Thyroid gland (tissue), 4 donors: ENCODE data around the gene CTSL. TPM values are rescaled to one million over a fixed set of nuclear protein-coding genes. Genes with fewer than 3 reads are reported as not detected.
A peak's percentile ranks its signal among the peaks of the same experiment; 100 is the strongest.

Experiments used
- DNase-seq, 2 donors: peaks; one replicate each; pipeline ENCODE4 v3.0.0-alpha.2; 2019
- H3K27ac ChIP-seq, 3 donors: fragments of 200-600 bp; sonication (generic); 1 replicate in 2 of 3; 2 replicates in 1 of 3; pipeline ENCODE4 v1.5.1; 2016 to 2019; ENCODE audit warnings: mild to moderate bottlenecking in 1 of 3, moderate library complexity in 1 of 3
- H3K27me3 ChIP-seq: fragments of 200-600 bp; sonication (generic); one replicate; pipeline ENCODE4 v1.5.1; 2019
- H3K36me3 ChIP-seq, 2 donors: fragments of 200-600 bp; sonication (generic); one replicate each; pipeline ENCODE4 v1.5.1; 2016 to 2019
- H3K4me1 ChIP-seq, 2 donors: fragments of 200-600 bp; sonication (generic); one replicate each; pipeline ENCODE4 v1.5.1; 2017 to 2019
- H3K4me3 ChIP-seq, 3 donors: fragments of 200-600 bp; sonication (generic); replicated peaks in 1 of 3; 1 replicate in 2 of 3; 2 replicates in 1 of 3; pipeline ENCODE4 v1.5.1; 2016; ENCODE audit warnings: mild to moderate bottlenecking in 1 of 3
- H3K9me3 ChIP-seq: fragments of 200-600 bp; sonication (generic); one replicate; pipeline ENCODE4 v1.5.1; 2017
- CTCF ChIP-seq, 6 experiments: fragments of 200-600 bp in 3 of 6; fragments of 450-650 bp in 3 of 6; sonication (generic) in 3 of 6; IDR thresholded peaks; one replicate each; pipeline ENCODE4 v1.5.1; 2016 to 2019; ENCODE audit warnings: antibody characterized with exemption in 6 of 6, mild to moderate bottlenecking in 2 of 6, inconsistent platforms in 1 of 6, moderate library complexity in 1 of 6
- POLR2A ChIP-seq, 2 donors: fragments of 450-650 bp; IDR thresholded peaks; one replicate each; pipeline ENCODE4 v1.6.1; 2017; ENCODE audit warnings: antibody characterized with exemption in 2 of 2, mild to moderate bottlenecking in 2 of 2, moderate library complexity in 1 of 2
- WGBS, 2 donors: methylation state at CpG; one replicate each; pipeline ENCODE4 v1.1.5; 2017; 5-methylcytosine and 5-hydroxymethylcytosine counted together
- intact Hi-C: fragments of 100-400 bp; cut with DNase I; formaldehyde crosslinking; loops from one replicate; pipeline ENCODE4 v1.15.1; 2023
- total RNA-seq, 4 donors: library from RNA; depleted of rRNA; stranded (reverse); fragments of >200 nt; gene quantifications; one replicate each; pipeline ENCODE4 v1.2.3, GENCODE V29; 2016

Gene CTSL
- total RNA-seq, 4 donors from 2014 or later = 62.0 to 172 (median 112) TPM

- Histone ChIP-seq H3K27me3 (no peaks in the 10 kb centered on the region), H3K9me3 (no peaks in the 10 kb centered on the region), H3K36me3 (no peaks in the 10 kb centered on the region), H3K4me3 (no peak overlapping the region), H3K27ac (no peak overlapping the region), H3K4me1 (no peaks in the 10 kb centered on the region)
- TF ChIP-seq CTCF (IDR thresholded peaks at IDR 0.05) = no peak
- no peak for TF ChIP-seq POLR2A (IDR thresholded peaks at IDR 0.05)
- intact Hi-C loops = no loop called here
- WGBS, 2 donors = 96% methylated on average over 2 of the region's 2 CpGs
- DNase-seq = no peak
Observed at GRCh38 chr9:87720173-87720572, 5.7 kb upstream of the CTSL start.

GRCh38 chr9:87722393-87723088, 3.4 kb upstream of the CTSL start:
- H3K9me3 ChIP-seq = no peaks in the 10 kb centered on the region
- no peak for TF ChIP-seq CTCF (IDR thresholded peaks at IDR 0.05)
- TF ChIP-seq POLR2A (IDR thresholded peaks at IDR 0.05) = no peak
- peaks cover 11 to 16% of the 10 kb centered on the region in 2 donors for H3K4me1 ChIP-seq
- no peak for DNase-seq
- 91 to 94% methylated on average over 5 of the region's 5 CpGs for WGBS, 2 donors
- H3K27ac ChIP-seq = no peak overlapping the region
- no peak overlapping the region for H3K4me3 ChIP-seq
- H3K36me3 ChIP-seq = peaks cover 0 to 1% of the 10 kb centered on the region in 2 donors
- intact Hi-C loops = no loop called here
- H3K27me3 ChIP-seq = no peaks in the 10 kb centered on the region

GRCh38 chr9:87725356-87725899, 491 bp upstream of the CTSL start:
- WGBS, 2 donors = 6% methylated on average over 15 to 21 of the region's 25 CpGs
- intact Hi-C loops = no loop called here
- Histone ChIP-seq H3K27me3 (no peaks in the 10 kb centered on the region), H3K36me3 (peaks cover 10 to 15% of the 10 kb centered on the region in 2 donors), H3K4me3 (peak overlapping the region in 2 of 3 donors; percentile 58 to 72), H3K9me3 (no peaks in the 10 kb centered on the region), H3K27ac (peak overlapping the region; percentile 86 to 96 (median 93)), H3K4me1 (peaks cover 12 to 16% of the 10 kb centered on the region in 2 donors)
- TF ChIP-seq POLR2A (IDR thresholded peaks at IDR 0.05) (peak in 1 of 2 donors; percentile 0), CTCF (IDR thresholded peaks at IDR 0.05) (no peak)
- DNase-seq = peak in 1 of 2 donors; percentile 7

GRCh38 chr9:87729246-87729645, 3.3 kb downstream of the CTSL start:
- peaks cover 15 to 29% of the 10 kb centered on the region in 2 donors for H3K36me3 ChIP-seq
- 89 to 92% methylated on average over 2 of the region's 2 CpGs for WGBS, 2 donors

More at GRCh38 chr9:87729246-87729645, 3.3 kb downstream of the CTSL start:
- Histone ChIP-seq H3K4me3 (no peak overlapping the region), H3K27me3 (no peaks in the 10 kb centered on the region), H3K9me3 (no peaks in the 10 kb centered on the region), H3K4me1 (peaks cover 12 to 16% of the 10 kb centered on the region in 2 donors), H3K27ac (no peak overlapping the region)
- intact Hi-C loops = no loop called here
- no peak for TF ChIP-seq CTCF (IDR thresholded peaks at IDR 0.05)
- TF ChIP-seq POLR2A (IDR thresholded peaks at IDR 0.05) = no peak
- DNase-seq = no peak
